Measurements from ENCODE around the gene TFF3.

DNA sequence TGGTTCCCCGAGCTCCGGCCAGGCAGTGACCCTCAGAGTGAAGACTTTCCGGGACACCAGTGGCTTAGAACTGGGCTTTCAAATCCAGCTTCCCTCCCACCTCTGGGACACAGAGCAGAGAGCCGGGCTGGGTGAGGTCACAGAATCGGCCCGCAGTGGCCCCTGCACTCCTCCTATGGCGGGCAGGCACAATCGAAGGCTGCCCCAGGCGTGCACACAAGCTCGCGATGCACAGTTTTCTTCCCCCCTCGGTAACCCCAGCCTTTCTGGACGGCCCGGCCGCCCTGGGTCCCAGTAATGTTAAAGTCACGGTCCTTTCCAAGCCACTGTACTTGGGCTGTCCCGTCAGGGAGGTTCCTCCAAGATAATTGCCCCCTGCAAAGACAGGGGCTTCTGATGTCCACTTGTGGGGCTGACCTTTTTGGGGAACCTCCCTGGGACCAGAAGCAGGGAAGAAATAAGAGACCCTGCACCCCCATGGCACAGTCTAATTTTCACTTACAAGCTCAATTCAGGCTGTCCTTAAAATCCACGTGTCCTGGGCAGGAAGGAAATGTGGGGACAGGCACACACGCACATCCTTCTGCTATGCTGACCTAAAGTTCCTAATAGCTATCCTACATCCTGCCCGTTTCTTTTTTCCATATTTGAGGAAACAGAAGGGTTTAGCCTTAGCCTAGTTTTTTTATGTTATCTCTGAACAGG lies 13.7 kb downstream of the TFF3 start:
- TF ChIP-seq, protein P1, sequence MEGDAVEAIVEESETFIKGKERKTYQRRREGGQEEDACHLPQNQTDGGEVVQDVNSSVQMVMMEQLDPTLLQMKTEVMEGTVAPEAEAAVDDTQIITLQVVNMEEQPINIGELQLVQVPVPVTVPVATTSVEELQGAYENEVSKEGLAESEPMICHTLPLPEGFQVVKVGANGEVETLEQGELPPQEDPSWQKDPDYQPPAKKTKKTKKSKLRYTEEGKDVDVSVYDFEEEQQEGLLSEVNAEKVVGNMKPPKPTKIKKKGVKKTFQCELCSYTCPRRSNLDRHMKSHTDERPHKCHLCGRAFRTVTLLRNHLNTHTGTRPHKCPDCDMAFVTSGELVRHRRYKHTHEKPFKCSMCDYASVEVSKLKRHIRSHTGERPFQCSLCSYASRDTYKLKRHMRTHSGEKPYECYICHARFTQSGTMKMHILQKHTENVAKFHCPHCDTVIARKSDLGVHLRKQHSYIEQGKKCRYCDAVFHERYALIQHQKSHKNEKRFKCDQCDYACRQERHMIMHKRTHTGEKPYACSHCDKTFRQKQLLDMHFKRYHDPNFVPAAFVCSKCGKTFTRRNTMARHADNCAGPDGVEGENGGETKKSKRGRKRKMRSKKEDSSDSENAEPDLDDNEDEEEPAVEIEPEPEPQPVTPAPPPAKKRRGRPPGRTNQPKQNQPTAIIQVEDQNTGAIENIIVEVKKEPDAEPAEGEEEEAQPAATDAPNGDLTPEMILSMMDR (conservative IDR thresholded peaks at IDR 0.05; ENCODE audit: low read length): no peak
- TF ChIP-seq EZH2phosphoT487 (IDR thresholded peaks at IDR 0.05; ENCODE audit: borderline replicate concordance): no peak
